GM21447 (cell line): ENCODE measurements around the gene FBRSL1.
"Not testable (repeated sequence)": the region's sequence is repeated elsewhere in the genome, so short reads cannot be mapped to it uniquely, and the experiment has no call there.

ENCODE experiments used
- ATAC-seq: cut with Tn5 transposase; IDR thresholded peaks from one replicate; pipeline ENCODE4 v1.9.1; 2021; ENCODE audit not compliant: unreplicated experiment

Gene FBRSL1

DNA sequence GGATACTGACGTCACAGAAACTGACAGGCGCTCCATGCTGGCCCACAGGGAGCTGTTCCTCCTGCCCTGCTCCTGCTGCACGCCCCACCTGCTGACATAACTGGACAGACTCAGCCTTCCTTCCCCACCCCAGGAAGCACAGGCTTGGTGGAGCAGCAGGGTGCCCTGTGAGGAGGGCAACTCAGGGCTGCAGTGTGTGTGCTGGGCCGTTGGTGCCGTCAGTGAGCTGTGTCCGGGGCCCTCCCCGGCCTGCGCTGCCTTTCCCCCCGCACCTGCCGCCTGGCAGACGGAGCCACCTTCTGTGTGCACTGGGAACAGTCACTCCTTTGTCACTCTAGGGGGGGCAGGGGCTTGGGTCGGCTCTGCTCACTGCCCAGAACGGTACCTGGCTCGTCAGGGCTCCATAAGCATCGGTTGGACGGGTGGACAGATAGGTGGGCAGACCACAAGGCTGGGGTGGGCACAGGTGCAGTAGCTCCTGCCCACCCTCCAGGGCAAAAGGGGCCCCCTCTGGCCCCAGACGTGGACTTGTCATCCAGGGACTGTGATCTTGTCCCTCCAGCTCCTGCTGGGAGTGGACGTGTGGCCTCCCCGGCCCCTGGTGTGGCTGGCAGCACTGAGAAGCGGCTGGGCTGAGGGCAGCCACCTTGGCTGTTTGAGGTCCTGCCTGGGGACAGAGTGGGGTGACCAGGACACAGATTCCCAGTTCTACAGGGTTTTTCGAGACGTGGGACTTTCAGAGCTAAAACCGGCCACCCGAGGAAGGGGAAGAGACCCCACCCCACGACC, 32.8 kb downstream of the FBRSL1 start:
- no peak for ATAC-seq

DNA sequence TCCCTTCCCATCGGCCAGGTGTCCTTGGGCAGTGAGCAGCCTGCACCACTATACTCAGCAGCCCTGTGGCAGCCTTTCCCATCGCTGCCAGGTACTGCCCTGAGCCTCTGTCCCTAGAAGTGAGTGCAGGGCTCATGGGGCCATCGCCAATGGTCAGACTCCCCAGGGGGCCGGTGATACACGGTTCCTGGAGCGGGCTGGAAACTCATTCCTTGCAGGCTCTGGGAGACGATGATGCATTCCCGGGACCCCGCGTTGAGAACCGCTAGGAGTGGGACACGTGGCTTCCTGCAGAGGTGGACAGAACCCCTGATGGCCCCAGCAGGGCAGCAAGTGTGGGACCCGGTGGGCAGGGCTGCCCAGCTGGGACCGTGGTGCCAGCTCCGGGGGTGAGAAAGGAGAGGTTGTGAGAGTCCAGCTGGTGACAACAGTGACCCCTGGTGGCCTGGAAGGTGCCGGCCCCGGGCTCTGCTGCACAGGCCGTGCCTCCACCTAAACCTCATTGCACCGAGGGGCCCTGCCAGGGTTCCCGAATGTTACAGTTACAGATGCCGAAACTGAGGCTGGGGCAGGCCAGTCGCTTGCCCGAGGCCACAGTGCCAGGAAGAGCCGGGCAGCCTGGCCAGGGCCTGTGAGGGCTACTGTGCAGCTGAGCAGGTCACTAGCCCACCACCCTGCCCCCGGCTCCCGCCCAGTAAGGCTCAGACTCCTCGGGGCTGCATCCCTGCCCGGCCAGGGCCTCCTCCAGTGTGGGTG, 33.8 kb downstream of the FBRSL1 start:
- ATAC-seq, result peak; percentile 76

DNA sequence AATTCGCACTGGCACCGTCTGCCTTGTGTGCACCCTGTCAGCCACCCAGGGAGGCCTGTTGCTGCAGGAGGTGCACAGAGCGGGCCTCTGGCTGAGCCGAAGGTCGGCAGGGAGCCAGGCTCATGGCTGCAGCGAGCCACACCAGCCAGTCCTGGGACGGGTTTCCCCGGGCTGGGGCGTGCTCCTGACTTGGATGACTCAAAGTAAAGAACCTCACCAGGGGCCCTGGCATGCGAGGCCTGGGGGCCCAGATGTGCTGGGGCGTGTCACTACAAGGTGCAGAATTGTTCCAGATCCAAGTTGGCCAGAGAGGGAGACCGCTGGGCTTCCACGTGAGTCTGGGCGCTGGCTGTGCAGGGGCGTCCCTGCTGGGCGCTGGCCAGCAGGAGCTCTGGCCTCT, 34.5 kb downstream of the FBRSL1 start:
- ATAC-seq, result no peak

DNA sequence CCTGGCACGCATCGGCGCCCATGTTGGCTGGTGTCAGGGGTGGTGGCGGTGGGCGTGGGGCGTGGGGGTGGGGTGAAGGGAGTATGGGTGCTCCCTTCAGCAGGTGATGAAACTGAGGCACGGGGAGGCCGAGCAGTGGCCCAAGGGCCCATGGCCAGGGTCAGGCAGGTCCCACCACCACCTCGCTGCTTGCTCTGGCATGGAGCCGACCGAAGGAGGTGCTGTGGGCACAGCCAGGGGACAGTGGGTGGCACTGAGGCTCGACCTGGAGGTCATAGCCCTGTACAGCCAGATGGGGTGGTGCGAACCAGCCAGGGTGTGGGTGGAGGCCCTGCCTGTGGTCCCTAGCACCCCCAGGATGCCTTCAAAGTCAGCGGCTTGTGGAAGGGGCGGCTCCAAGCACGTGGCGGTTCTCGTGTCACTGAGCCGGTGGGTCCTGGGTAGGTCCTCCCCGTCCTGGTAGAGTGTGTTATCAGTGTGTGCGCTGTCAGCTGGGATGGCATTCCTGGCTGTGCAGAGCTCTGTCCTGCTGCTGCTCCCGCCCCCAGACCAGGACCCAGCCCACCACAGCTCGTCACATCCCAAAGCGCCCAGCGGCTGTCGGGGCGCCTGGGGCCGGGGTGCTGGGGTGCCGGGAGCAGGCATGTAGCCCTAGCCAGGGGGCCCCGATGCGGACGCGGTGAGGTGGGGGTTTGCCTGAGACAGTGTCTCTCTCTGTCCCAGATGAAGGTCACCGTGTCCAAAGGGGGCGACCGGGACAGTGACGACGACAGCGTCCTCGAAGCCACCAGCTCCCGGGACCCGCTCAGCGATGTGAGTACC, 35.3 kb downstream of the FBRSL1 start:
- ATAC-seq, result no peak

DNA sequence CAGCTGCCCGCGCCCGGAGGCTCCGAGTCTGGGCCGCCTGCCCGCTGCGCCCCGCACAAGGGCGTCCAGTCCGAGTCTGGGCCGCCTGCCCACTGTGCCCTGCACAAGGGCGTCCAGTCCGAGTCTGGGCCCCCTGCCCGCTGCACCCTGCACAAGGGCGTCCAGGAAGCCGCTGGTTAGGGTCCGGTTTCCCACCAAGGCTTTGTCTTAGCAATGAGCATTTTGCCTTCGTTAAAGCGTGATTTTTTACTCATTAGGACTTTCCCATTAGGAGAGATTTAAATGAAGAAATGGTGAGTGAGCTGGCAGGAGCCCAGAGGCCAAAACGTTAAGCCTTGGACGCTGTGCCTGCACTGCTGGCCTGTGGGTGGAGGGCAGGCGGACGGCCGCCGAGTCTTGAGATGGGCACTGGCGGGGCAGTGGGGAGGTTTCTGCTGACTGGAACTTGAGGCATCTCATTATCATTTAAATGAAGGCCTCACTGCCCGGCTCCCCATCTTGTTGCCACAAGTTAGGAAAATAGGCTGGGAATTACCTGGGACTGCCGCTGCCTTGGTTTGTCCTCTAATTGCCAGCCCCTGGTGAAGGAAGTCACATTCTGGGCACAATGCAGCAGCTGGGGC, 36.0 kb downstream of the FBRSL1 start:
- ATAC-seq, result no peak

DNA sequence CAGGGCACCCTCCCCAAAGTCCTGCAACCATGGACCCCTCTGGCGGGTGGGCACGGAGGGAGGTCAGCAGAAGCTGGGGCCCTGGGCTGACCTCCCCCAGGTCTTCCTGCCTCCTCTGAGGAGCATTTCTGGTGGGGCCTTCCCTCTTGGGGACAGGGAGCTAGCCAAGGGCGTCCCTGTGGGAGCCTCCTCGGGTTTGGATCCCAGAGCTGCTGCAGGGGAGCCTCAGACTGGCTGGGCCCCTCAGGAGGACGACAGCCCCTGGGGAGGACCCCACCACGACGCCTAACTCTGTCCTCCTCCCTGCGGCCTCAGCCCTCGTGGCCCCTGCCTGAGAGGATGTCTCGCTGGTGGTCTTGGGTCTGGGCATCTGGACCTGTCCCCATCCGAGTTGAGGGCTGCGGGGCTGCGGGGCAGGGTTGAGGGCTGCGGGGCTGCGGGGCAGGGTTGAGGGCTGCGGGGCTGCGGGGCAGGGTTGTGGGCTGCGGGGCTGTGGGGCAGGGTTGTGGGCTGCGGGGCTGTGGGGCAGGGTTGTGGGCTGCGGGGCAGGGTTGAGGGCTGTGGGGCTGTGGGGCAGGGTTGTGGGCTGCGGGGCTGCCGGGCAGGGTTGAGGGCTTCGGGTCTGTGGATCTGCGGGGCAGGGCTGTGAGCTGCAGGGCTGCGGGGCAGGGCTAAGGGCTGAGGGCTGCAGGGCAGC, 37.4 kb downstream of the FBRSL1 start:
- ATAC-seq, result no peak

DNA sequence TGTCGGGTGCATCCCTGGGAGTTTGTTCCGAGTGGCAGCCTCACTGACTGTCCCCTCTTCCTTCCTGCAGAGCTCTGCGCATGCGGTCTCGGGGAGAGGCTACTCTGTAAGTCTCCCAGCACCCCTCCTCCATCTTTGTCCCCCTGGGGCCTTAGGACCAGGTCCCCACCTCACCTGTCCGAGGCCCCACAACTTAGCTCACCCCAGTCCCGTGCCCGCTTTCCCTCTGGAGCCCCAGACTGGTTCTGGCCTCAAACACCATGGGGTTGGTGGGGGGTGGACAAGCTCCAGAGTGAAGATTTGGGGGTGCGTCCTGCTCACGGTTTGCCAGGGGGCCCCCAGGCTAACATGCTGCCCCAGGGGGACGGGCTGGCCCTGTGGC, 37.9 kb downstream of the FBRSL1 start:
- ATAC-seq, result no peak

DNA sequence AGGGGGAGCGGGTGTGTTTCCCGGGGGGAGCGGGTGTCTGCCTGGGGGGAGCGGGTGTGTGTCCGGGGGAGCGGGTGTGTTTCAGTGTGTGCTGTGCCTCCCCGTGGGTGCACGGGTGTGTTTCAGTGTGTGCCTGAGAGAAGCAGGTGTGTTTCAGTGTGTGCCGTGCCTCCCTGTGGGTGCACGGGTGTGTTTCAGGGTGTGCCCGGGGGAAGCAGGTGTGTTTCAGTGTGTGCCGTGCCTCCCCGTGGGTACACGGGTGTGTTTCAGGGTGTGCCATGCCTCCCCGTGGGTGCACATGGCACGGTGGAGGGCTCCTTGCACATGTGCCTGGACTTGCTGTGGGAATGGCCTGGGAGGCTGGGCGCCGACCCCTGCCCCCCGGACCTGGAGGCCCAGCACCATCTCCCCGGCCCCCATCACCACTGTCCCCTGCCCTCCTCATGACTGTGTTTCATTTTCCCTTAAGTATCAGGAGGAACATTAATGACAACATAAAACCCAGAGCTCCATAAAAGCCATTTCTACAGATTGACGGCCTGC, 38.7 kb downstream of the FBRSL1 start:
- ATAC-seq, result no peak

DNA sequence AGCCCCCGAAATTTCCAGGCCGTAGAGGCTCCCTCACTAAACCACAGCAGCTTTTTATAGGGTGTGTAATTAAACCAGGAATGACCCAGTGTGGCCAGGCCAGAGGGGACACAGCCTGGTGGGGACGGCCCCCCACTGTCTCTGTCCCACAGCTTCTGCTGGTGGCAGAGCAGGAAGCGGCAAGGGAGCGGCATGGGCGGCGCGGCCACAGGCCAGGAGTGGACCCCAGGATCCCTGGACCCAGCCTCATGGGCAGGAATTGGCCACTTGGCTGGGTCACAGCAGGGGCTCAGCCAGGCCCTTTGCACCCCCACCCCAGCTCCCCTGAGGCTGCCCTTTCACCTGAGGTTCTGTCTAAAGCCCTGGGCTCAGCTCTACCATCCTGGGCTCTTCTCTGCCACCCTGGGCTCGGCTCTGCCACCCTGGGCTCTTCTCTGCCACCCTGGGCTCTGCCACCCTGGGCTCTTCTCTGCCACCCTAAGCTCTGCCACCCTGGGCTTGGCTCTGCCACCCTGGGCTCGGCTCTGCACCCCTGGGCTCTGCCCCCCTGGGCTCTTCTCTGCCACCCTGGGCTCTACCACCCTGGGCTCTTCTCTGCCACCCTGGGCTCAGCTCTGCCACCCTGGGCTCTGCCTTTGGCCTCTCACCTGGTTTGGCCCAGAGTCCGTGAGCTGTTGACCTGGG, 39.3 kb downstream of the FBRSL1 start:
- ATAC-seq, result no peak

DNA sequence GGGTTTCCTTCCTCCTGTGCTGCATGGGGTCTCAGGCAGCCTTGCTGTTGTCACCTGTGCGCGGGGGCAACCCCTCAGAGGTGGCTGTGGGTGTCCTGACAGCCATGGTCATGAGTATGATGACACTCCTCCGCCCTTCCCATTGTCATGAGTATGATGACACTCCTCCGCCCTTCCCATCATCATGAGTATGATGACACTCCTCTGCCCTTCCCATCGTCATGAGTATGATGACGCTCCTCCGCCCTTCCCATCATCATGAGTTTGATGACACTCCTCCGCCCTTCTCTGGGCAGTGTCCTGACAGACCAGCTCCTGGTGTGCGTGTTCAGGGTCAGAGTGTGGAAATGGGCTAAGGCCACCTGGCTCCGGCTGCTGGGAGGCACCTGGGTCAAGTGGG, 40.0 kb downstream of the FBRSL1 start:
- no peak for ATAC-seq

DNA sequence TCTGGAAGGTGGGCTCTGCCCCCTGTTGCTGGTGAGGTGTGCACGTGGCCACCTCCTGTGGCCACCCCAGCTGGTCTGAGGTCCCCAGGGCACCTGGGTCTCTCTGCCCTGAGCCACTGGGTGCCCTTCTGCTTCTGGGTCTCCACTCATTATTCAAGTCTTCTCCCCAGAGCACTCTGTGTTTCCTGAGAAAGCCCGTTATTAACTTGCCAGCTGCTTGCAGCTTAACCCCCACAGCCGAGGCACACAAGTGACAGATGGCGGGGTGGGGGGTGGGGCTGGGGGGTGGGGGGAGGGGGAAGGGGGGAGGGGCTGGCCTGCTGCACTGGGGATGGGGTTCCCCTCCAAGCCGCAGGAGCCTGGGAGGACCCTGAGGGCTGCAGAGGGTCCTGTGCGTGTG, 40.5 kb downstream of the FBRSL1 start:
- no peak for ATAC-seq

DNA sequence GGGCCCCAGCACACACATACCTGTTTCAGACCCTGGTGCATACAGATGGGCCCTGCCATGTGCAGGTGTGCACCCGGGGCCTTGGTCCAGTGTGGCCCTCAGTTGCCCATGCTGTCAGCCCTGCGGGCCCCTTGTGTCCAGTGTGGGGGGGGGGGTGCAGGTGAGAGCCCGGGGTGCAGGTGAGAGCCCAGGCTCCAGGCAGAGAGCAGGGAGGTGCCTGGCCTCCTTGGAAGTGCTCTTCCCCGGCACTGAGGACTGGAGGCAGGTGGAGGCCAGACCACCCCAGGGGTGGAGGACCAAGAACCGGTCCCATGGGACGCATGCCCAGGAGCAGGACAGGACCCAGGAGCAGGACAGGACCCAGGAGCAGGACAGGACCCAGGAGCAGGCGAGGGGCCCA, 40.9 kb downstream of the FBRSL1 start:
- no peak for ATAC-seq

DNA sequence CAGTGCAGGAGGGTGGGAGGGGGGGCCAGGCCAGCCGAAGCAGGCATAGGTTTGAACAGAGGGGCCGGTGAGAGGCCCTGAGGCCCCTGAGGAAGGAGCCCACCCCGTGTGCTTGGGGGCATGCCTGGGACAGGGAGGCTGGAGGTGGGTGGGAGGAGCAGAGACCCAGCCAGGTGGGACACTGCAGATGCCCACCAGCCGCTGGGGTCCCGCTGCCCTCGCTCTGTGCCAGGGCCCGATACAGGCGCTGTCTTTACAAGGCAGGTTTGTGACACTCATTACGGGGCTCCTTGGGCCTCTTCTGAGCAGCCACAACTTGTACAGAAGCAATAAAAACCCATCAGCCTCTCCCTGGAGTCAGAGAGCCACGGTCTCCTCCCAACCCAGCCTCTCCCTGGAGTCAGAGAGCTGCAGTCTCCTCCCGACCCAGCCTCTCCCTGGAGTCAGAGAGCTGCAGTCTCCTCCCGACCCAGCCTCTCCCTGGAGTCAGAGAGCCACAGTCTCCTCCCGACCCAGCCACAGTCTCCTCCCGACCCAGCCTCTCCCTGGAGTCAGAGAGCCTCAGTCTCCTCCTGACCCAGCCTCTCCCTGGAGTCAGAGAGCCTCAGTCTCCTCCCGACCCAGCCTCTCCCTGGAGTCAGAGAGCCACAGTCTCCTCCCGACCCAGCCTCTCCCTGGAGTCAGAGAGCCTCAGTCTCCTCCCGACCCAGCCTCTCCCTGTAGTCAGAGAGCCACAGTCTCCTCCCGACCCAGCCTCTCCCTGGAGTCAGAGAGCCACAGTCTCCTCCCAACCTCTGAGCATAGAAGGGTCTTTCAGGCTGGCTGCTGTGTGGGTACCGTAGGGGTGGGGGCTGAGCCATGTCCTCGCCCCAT, 43.0 kb downstream of the FBRSL1 start:
- not testable (repeated sequence) for ATAC-seq

DNA sequence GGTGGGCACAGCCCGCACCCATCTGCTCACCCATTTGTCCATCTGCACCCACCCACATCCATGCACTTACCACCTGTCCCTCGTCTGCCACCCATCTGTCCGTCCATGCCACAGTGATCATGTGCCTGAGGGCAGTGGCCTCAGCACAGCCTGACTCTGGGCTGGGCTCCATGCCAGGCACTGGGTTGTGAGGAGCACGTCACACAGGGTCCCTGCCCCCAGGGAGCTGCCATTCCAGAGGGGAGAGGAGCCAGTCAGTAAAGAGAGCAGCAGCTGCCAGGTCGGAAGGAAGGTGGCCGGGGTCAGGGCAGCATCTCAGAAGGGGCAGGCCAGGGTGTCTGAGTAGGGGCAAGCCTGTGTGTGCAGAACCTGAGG, 43.6 kb downstream of the FBRSL1 start:
- no peak for ATAC-seq

DNA sequence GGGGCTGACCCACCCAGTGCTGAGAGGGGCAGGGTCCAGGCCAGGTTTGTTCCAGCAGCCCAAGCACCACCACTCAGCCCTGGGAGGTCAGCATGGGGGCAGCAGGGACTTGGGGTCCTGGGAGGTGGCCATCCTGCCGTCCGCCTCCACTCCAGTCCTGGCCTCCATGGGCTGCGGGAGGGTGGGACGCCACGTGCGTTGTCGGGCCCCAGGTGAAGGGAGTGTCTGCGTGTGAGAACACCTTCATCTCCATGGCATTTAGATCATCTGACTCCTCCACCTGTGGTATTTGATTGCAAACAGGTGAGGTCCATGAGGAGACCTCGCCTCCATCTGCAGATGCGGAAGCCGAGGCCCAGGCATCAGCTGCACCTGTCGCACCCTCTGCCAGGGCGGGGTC, 44.1 kb downstream of the FBRSL1 start:
- ATAC-seq, result no peak

DNA sequence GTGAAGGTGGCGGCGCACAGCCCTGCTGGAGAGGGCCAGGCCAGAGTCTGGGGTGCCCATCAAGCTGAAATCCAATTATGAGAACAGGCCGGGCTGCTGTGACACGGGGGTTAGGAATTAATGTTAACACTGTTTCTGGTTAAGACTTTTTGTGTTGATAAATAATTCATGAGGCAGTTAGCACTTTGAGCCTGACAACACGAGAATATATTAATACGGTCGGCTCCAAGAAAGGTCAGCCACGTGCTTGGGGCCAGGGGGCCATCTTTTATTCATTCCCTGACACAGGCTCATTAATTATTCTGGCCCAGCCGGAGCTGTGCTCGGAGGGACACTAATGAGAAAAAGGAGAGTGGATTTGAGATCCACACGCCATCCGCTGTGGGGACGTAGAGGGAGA, 45.1 kb downstream of the FBRSL1 start:
- no peak for ATAC-seq

DNA sequence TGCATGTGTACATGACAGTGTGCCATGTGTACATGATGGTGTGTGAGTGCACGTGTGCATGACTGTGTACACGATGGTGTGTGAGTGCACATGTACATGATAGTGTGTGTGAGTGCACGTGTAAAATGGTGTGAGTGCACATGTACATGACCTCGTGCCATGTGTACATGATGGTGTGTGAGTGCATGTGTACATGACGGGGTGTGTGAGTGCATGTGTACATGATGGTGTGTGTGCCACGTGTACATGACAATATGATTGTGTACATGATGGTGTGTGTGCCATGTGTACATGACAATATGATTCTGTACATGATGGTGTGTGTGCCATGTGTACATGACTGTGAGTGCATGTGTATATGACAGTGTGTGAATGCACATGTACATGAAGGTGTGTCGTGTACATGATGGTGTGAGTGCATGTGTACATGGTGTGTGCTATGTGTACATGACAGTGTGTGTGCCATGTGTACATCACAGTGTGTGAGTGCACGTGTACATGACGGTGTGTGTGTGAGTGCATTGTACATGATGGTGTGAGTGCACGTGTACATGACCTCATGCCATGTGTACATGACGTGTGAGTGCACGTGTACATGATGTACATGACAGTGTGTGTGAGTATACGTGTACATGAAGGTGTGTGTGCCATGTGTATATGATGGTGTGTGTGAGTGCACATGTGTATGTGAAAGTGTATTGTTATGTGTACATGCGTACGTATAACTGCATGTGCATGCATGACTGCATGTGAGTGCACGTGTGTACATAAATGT, 46.3 kb downstream of the FBRSL1 start:
- no peak for ATAC-seq

DNA sequence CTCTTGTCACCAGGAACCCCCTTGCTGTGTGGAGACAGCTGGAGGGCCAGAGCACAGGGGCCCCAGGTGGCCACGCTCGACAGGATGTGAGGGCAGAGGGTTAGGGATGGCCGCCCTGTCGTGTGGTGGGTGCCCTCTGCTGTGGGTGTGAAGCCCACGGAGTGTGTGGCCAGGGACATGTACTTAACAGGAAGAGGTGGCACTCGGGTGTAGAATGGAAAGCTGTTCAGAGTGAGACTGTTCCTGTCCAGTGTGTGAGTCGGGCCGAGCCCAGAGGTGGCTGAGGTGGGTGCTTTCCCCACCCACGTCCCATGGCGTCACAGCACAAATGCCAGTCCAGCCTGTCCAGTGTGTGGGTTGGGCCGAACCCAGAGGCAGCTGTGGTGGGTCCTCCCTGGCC, 47.1 kb downstream of the FBRSL1 start:
- ATAC-seq, result no peak
